PFSK-1 (cell line): Measurements from ENCODE around the gene RBM47.

ENCODE experiments used
- POLR2AphosphoS5 ChIP-seq: IDR thresholded peaks from 2 replicates; pipeline ENCODE4 v1.6.1; 2012; ENCODE audit warnings: low read depth, mild to moderate bottlenecking, control low read depth, low read length, moderate library complexity
- SIN3A ChIP-seq: IDR thresholded peaks from 2 replicates; pipeline ENCODE4 v1.6.1; 2012; ENCODE audit warnings: mild to moderate bottlenecking, low read length, moderate library complexity, borderline replicate concordance; ENCODE audit not compliant: insufficient read depth

- TF ChIP-seq POLR2AphosphoS5: no peak
- TF ChIP-seq SIN3A: no peak
These were observed 83.2 kb downstream of the RBM47 start for GRCh38 chr4:40546506-40546905.
